SW 1271 (cell line): ENCODE results near the gene PLOD1.
"Not testable (repeated sequence)": the region's sequence is repeated elsewhere in the genome, so short reads cannot be mapped to it uniquely, and the experiment has no call there.

Experiments
- DNase-seq, 2 experiments: peaks; one replicate each; lab custom pipeline; 2025; lab: John Stamatoyannopoulos, UW

Gene PLOD1

GRCh38 chr1:11934302-11935056, at the start of gene PLOD1:
PLOD1 (plus strand) TSS chr1:11934717; CDS start chr1:11934780, 63 bp downstream.
- peak in 1 of 2 experiments; percentile 65 for DNase-seq

- DNase-seq, result no peak
Observed at GRCh38 chr1:11885916-11886315, 48.6 kb upstream of the PLOD1 start.

- DNase-seq, result no peak
Observed at GRCh38 chr1:11886986-11887665, 47.4 kb upstream of the PLOD1 start.

- DNase-seq, result no peak
Observed at GRCh38 chr1:11887666-11888007, 46.9 kb upstream of the PLOD1 start.

- DNase-seq, result no peak
Observed at GRCh38 chr1:11888206-11888876, 46.2 kb upstream of the PLOD1 start.

- no peak for DNase-seq
Observed at GRCh38 chr1:11888877-11889208, 45.7 kb upstream of the PLOD1 start.

GRCh38 chr1:11891433-11892186, 42.9 kb upstream of the PLOD1 start:
- DNase-seq, result no peak

GRCh38 chr1:11893907-11894251, 40.6 kb upstream of the PLOD1 start:
- peak in 1 of 2 experiments; percentile 5 for DNase-seq

- DNase-seq, result not testable (repeated sequence)
Observed at GRCh38 chr1:11894501-11894900, 40.0 kb upstream of the PLOD1 start.

- DNase-seq, result no peak
Observed at GRCh38 chr1:11898086-11898785, 36.3 kb upstream of the PLOD1 start.

- DNase-seq, result no peak
Observed at GRCh38 chr1:11898831-11899467, 35.6 kb upstream of the PLOD1 start.

- DNase-seq, result not testable (repeated sequence)
Observed at GRCh38 chr1:11901446-11901845, 33.1 kb upstream of the PLOD1 start.

GRCh38 chr1:11903210-11903609, 31.3 kb upstream of the PLOD1 start:
- DNase-seq, result no peak

GRCh38 chr1:11904156-11904555, 30.4 kb upstream of the PLOD1 start:
- not testable (repeated sequence) for DNase-seq

GRCh38 chr1:11904978-11905377, 29.5 kb upstream of the PLOD1 start:
- DNase-seq, result no peak

- no peak for DNase-seq
Observed at GRCh38 chr1:11906870-11907269, 27.6 kb upstream of the PLOD1 start.

- peak; percentile 49 to 90 for DNase-seq
Observed at GRCh38 chr1:11907275-11908094, 27.0 kb upstream of the PLOD1 start.

GRCh38 chr1:11908095-11908675, 26.3 kb upstream of the PLOD1 start:
- peak; percentile 99 to 100 for DNase-seq

GRCh38 chr1:11910914-11911228, 23.6 kb upstream of the PLOD1 start:
- not testable (repeated sequence) for DNase-seq

- no peak for DNase-seq
Observed at GRCh38 chr1:11912000-11912399, 22.5 kb upstream of the PLOD1 start.
